ENCODE results near the gene GREB1L.

GREB1L gene

DNA sequence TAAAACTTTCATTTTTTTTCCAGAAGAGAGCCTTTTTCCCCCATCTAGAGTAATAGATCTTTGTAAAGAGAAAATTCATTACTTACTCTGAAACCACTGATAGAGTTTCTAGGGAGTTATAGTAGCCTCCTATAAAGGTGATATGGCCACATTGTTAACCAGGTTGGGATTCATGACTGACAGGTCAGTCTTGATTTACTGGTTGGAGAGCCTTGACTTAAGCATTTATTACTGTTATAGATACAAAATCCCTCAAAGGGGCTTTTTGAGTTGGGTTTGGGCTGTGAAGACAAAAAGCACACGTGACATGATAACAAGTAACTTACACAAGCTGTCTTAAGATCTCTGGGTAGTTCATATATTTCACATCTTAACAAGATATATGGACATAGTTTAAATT is 141.0 kb downstream of the GREB1L start:
- DNase-seq: no peak

DNA sequence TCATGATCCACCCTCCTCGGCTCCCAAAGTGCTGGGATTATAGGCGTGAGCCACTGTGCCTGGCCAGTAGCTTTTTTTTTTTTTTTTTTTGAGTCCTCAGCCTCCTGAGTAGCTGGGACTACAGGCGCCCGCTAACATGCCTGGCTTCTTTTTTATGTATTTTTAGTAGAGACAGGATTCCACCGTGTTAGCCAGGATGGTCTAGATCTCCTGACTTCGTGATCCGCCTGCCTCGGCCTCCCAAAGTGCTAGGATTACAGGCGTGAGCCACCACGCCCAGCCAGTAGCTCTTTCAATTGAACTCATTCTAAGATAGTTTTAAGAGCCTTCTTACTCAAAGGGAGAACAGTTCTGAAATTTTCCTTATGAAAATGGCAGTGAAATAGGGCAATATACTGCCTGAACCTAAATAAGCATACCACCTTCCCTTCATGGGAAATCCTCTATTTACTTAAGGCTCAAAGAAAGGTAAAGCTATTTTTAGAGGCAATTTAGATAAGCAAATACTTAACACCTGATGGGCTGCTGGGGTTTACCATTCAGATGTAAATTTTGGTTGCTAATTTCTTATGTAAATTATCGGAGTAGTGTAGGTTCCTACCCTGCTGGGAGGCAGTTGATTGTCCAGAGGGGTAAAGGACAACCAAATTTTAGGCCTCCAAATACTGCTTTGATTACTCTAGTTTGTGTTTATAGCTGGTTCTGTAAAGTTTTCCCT is 144.7 kb downstream of the GREB1L start:
- no peak for DNase-seq

DNA sequence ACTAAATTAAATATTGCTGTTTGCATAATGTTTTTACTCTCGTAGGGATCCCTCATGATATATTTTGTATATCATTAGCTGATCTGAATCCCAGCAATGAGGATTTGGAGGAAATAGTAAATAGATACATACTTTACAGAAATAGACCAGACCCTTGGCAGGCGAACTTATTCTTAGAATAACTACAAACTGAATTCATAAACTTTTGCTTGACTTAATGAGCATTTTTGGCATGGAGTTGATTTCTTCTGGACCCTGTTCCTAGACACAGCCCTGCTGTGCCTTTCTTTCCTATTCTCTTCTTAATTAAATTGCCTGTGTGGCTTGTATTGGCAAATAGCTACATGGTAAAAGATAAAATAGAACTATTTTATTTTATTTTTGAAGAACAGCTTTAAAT is 145.9 kb downstream of the GREB1L start:
- no peak for DNase-seq

DNA sequence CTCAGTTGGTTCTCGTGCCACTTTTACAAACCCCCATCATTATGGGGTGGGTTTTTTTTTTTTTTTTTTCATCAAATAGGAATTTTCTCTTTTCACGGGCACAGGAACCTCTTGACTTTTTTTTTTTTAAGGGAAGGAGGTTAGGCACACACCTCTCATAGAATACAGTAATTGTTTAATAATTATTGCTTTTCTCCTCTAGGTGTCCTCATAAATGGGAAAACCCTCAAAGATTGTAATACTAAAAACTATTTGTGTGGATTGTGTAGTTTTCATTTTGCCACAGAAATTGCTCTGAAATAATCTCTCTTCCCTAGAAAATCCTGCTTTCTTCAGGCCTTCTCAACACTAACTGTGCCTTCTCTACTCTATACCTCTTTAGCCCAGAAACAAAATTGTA is 147.3 kb downstream of the GREB1L start:
- no peak for DNase-seq

DNA sequence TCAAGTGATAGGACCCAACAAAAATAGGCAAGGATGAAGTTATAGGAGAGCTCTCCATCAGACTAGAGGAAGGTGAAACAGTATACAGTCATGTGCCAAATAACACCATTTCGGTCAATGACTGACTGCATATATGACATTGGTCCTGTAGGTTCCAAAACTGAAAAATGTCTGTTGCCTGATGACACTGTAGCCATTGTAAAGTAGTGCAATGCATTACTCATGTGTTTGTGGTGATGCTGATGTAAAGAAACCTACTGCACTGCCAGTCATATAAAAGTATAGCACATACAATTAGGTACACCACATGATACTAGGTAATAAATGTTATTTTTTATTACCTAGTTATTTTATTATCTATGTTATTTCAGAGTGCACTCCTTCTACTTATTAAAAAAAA is 147.9 kb downstream of the GREB1L start:
- DNase-seq: no peak

DNA sequence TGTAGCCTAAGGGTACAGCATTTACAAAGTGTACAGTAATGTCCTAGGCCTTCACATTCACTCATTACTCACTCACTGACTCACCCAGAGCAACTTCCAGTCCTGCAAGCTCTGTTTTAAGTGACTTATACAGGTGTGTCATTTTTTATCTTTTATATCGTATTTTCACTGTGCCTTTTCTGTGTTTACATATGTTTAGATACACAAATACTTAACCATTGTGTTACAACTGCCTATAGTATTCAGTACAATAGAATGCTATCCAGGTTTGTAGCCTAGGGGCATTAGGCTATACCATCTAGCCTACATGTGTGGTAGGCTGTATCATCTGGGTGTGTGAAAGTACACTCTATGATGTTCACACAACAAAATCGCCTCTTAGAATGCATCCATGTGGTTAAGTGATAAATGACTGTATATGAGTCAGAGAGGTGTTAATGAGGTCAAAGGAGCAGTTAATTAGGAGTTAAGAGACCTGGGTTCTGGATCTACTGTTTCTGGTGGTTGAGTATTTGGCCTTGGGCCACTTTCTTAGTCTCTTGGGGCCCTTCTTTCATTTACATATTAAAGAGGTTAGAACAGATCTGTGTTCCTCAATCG is 149.1 kb downstream of the GREB1L start:
- no peak for DNase-seq

DNA sequence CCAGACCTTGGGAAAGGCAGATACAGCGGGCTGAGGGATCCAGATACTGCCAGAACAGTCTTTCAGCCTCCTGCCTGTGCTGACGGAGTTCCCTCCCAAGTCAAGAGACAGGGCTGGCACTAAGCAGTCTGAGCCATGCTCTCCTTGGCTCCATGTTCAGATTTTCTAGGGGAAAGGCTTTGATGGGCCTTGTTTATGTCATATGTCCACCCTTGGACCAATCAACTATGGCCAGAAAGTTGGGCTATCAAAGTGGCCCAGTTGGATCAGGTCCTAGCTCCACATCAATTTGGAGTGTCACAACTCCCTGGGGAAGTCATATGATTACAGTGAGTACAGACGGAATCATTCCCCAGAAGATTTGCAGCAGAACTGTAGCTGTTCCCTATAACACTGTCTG is 152.0 kb downstream of the GREB1L start:
- no peak for DNase-seq

DNA sequence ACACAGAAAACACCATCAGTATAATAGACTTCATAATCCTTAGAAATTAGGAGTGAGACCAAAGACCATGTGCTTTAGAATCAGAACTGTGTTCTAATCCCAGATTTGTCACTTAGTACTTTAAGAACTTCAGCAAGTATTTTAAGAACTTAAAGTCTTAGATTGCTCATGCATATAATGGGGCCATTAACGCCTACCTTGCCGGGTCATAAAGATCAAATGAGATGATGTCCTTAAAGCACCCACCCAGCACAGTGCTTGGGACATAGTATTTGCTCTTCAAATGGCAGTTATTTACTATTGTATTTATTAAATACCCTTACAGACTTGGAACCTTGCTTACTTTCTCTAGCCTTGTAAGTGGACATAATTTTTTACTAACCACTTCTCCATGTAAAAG is 156.1 kb downstream of the GREB1L start:
- DNase-seq: no peak

DNA sequence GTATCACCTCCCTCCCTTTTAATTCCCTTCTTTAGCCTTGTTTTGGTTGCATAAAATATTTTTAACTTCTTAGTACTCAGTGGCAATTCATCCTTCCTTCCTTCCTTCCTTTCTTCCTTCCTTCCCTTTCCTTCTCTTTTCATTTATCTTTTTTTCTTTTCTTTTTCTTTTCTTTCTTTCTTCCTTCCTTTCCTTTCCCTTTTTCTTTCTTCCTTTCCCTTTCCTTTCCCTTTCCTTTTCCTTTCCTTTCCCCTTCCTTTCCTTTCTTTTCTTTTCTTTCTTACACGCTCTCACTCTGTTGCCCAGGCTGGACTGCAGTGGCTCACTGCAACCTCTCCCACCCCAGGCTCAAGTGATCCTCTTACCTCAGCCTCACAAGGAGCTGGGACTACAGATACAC is 160.2 kb downstream of the GREB1L start:
- DNase-seq: no peak

DNA sequence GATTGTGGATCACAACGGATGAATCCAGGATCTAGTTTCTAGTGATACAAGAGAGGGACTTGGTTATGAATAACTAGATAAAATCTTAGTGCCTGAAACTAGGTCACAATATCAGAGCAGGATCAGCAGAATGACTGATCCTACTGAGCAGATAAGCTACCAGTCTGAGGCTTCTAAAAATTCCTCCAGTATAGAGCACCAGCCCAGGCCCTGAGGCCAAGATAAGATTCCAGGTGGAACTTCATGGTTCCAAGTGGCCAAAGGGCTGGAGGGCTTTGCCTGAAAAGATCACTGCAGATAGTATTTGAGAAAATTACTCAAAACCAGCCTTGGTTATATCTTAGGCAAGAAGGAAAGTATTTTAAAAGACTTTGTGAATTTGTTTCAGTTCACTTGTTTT is 162.4 kb downstream of the GREB1L start:
- DNase-seq: no peak

DNA sequence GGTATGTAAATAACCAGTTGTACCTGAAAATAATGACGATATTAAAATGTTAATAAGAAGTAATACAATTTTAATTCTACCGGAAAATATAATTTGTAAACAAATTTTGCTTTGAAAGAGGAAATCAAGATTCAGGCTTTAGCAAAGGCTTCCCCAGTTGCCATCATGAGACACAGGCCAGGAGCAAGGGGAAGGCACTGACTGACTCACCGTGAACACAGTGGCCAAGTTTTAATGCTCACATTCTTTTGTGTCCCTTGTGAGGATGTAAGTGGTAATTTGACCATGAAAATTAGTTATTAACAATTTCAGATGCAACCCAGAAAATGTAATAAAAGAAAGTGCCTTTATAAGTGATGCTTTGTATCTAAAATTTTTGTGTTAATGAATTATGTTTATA is 164.1 kb downstream of the GREB1L start:
- DNase-seq: no peak

DNA sequence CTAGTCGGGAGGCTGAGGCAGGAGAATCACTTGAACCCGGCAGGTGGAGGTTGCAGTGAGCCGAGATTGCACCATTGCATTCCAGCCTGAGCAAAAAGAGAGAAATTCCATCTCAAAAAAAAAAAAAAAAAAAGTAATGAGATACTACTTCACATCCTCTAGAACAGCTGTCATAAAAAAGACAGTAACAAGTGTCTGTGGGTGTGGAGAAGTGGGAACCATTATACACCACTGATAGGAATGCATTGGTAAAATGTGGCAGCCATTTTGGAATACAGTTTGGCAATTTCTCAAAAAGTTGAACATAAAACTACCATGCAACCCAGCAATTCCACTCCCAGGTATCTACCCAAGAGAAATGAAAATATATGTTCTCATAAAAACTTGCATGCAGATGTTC is 166.6 kb downstream of the GREB1L start:
- no peak for DNase-seq

DNA sequence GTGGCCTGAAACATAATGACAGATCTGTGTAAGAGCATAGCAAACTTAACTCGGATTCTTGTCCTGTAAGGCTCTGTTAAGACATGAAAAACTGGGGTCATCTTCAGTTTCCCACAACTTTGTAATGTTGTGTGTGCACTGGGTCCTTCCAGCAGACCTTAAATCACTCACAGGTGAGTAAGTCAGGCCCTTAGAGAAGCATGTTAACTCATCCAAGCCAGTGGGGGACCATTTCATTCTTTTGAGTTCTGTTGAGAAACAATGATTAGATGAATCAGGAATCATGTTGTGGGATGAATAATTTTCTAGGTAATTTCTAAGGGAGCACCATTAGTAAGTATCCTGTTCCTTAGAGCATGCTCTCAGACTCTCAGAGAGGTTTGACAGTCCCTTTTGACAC is 191.4 kb downstream of the GREB1L start:
- no peak for DNase-seq

DNA sequence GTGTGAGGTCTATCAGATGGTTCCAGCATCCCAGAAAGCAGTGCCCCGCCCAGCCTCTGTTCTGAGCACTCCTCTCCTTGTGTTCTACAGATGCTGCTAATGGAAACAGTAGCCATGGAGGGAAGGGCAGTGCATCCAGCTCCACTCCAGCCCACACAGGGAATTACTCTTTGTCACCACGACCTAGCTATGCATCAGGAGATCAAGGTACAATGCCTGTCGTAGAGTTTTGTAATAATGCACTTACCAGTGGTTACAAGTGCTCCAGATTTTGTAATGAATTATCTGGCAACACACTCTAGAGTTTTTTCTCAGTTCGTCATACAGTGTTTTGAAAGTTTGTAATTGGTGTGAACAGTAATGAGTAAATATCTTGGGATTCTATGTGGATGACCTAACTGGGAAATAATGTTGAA is 197.4 kb downstream of the GREB1L start:
- DNase-seq: no peak

DNA sequence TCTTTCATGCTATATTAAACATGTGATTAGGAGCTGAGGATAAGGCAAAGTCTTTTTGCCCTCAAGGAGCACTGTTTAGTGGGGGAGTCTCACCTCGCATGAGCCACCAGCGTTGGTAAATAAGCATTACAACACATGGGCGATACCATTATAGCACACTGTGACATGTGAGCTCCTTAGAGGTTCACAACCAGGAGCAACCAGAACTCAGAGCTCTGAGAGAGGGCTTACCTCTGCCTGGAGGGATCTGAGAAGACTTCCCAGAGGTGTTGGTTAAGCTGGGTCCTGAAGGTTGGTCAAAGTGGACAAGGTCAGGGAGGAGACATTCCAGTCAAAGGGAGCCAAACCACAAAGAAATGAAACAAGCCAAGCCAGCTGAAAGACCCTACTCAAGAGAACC is 199.6 kb downstream of the GREB1L start:
- no peak for DNase-seq

DNA sequence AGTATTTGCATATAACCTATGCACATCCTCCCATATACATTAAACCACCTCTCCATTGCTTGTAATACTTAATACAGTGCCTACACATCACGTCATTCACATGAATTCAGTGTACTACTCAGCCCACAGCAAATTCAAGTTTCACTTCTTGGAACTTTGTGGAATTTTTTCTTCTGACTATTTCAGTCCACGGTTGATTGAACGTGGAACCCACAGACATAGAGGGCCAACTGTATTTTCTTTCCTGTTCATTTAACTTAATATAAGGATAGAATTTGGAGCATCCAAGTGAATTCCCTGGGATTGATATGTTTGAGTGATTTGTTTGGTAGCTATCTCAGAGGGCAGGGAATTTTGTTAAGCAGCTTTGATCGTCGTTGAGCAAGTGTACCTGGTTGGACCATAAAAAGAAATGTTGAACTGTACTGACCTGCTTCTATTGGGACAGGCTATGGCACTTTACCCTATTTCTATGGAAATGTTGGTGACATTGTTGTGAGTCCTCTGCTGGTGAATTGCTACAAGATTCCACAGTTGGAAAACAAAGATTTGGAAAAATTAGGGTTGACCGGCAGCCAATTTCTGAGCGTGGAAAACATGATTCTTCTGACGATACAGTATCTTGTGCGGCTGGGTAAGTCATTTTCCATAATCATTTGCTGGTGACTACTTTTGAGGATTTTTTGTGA is 201.9 kb downstream of the GREB1L start:
- DNase-seq: no peak

DNA sequence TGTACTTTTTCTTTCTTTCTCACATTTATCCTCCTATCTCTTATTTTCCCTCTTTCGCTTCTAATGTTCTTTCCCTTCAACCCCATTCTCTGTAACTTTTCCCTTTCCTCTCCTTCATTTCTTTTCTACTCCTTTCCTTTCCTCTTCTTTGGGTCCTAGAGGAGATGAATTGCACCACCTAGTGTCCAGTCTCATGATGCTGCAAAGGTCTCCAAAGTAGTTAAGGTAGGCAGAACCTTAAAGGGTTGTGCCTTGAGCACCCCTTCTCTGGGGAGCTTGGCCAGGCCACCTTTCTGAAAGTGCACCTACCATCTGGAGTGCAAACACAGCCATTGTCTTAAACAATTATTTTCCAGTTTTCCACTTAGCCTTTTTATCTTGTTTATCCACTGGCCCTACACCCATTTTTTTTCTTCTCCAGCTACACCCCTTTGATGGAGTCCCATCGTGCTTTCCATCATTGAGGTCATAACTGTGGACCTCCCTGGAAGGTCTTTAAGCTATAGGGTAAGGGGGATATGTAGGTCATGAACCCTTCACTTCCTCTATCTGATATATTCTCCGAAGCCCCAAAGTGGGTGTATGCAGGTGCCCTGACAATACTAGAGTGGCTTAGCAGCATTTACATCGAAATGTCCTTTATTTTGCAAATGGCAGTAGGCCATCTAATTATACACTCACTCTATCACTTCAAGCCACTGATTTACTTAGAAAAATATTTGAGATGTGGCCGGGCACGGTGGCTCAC is 202.6 kb downstream of the GREB1L start:
- DNase-seq: no peak

DNA sequence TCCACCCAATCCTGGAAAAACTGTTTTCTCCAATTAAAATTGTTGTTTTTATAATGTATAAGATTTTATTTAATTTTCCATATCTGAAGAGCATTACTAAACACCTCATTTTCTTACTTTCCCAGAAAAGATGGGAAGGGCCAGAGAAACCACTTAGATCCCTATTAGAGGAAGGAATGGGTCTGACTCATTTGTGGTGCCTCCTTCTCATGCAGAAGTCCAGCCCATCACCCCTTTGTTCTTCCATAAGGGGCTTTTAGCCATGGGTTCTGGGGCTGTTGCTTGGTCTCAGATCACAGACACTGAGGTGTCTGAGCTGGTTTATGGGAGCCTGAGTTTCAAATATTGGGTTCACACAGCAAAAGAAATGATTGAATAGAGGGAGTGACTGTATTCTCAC is 206.3 kb downstream of the GREB1L start:
- no peak for DNase-seq

DNA sequence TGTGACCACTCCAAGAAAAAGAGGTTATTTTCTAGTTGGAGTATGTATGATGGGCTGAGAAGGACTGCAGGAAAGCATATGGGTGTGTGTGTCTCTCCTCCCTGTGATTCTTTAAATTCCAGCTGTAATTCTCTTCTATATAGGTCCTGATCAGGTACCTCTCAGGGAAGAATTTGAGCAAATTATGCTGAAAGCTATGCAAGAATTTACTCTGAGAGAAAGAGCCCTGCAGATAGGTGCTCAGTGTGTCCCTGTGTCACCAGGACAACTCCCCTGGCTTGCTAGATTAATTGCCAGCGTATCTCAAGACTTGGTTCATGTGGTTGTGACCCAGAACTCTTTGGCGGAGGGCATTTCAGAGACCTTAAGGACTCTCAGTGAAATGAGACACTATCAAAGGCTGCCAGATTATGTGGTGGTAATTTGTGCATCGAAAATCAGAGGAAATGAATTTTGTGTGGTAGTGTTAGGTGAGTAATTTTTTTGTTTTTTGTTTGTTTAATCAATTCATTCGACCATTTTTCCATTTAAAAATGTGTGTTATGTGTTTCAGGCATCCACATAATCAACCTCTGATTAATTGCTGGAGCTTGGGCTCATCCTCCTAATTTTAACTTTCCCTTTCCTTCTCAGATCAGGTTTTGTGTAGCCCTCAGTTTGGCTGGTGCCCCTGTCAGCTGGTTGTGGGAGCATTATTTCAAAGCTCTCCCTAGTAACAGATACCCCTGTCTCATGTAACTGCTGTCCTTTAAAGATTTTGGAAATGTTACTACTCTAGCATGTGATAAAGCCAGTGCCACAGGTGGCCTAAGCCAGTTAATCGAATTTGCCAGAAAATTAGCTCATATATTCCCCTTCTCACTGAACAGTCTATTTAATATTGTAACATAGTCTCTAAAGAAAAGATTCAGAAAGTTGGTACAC is 207.6 kb downstream of the GREB1L start:
- no peak for DNase-seq

DNA sequence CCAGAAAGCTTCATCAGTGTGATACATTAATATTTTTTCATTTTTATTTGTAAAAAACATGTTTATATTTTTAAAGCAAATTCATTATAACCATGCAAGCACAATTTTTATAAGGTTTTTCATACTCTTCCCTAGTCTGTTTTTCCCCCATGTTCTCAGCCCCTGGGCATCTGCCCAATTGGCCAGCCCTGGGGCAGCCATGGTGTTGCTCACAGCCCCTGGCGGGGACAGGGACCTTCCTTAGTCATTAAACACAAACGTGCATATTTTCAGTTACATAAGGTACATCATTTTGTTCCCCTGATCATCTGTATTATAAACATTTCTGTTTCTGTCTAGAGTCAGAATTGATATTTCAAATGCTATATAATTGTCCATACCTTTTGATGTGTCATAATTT is 208.5 kb downstream of the GREB1L start:
- no peak for DNase-seq

DNA sequence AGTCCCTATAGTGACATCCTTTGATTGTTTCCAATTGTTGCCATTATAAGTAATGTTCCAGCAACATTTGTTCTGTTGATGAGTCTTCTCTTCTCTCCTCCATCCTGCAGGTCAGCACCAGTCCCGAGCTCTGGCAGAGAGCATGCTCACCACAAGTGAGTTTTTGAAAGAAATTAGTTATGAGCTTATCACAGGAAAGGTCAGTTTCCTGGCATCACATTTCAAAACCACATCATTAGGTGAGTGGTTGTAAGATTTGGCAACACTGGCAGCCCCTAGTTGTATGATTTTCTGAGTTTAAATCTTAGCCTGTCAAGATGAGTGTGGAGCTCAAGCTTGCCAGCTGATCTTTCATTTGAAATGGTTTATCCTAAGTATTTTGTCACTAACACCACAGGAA is 208.9 kb downstream of the GREB1L start:
- no peak for DNase-seq

DNA sequence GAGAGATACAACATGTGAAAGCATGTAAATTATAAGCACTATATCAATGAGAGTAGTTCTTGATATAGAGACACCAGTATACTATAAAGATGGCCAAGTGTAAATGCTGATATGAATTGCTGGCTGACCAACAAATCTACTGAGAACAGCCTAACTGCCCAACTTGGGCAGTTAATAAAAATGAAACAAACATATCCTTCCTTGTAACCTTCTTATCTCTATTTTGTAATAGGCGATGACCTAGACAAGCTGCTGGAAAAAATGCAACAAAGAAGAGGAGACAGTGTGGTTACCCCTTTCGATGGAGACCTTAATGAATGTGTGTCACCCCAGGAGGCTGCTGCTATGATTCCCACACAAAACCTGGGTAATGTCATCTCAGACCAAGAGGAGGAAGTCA is 209.8 kb downstream of the GREB1L start:
- no peak for DNase-seq
